HG02852 (cell line): Measurements from ENCODE around the gene RBL1.
"Not testable (repeated sequence)": the region's sequence is repeated elsewhere in the genome, so short reads cannot be mapped to it uniquely, and the experiment has no call there.

Experiments used
- ATAC-seq: cut with Tn5 transposase; IDR thresholded peaks from one replicate; pipeline ENCODE4 v1.9.1; 2021; ENCODE audit warnings: mild to moderate bottlenecking, moderate library complexity; ENCODE audit not compliant: unreplicated experiment

Gene RBL1

DNA sequence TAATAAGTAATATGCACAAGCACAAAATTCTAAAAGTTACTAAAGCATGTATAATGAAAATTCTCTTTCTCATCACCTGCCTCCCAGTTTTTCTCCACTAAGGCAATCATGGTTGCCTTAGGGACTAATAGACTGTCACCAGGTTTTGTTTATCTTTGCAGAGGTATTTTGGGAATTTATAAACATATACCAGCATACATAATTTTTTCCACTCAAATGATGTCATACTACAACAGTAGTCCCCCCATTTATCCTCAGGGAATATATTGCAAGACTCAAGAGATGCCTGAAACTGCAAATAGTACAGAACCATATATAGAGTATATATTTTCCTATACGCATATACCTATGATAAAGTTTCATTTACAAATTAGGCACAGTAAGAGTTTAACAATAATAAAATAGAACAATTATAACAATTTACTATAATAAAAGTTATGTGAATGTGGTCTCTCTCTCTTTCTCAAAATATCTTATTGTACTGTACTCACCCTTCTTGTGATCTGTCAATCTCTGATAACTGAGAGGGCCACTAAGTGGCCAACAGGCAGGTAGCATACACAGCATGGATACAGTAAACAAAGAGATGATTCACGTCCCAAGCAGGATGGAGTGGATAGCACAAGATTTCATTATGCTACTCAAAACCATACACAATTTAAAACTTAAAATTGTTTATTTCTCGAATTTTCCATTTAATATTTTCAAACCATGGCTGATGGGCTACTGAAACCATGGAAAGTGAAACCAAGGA lies 19.7 kb downstream of the RBL1 start:
- no peak for ATAC-seq

DNA sequence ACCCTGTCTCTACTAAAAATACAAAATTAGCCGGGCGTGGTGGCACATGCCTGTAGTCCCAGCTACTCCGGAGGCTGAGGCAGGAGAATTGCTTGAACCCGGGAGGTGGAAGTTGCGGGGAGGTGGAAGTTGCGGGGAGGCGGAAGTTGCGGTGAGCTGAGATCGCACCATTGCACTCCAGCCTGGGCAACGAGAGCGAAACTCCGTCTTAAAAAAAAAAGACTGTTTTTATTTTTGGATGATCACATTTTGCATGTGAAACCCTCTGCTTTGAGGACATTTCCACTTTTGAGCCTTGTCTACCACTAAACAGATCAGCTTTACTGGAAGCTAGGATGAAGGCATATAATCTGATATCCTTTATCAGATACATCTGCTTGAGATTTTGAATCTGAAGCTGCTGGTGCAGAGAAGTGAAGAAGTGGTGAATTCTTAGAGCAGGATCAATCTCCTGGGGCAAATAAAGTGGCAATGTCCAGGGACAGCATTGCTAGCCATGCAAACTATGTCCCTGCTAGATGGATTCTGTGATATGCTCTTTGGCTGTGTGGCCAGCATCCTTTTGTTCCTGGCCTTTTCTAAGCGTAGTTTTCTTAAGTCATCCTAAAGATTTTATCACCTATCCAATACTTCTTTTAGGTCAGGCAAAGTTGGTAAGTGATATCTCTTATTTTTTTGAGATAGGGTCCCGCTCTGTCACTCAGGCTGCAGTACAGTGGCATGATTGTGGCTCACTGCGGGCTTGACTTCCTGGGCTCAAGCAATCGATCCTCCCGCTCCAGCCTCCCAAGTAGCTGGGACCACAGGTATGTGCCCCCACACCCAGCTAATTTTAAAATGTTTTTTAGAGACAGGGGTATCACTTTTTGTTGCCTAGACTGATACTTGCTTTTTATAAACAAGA lies 23.3 kb downstream of the RBL1 start:
- ATAC-seq: no peak

DNA sequence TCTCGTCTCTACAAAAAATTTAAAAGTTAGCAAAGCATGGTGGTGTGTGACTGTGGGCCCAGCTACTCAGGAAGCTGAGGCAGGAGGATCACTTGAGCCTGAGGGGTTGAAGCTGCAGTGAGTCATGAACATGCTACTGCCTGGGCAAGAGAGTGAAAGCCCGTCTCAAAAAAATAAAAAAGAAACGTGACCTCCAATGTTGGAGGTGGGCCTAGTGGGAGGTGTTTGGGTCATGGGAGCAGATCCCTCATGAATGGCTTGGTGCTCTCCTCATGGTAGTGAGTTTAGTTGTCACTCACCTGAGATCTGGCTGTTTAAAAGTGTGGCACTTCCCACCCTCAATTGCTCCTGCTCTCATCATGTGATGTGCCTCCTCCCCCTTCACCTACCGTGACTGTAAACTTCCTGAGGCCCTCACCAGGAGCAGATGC lies 24.3 kb downstream of the RBL1 start:
- ATAC-seq: no peak

DNA sequence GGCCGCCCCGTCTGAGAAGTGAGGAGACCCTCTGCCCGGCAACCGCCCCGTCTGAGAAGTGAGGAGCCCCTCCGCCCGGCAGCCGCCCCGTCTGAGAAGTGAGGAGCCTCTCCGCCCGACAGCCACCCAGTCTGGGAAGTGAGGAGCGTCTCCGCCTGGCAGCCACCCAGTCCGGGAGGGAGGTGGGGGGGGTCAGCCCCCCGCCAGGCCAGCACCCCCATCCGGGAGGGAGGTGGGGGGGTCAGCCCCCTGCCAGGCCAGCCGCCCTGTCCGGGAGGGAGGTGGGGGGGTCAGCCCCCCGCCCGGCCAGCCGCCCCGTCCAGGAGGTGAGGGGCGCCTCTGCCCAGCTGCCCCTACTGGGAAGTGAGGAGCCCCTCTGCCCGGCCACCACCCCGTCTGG lies 26.2 kb downstream of the RBL1 start:
- ATAC-seq: not testable (repeated sequence)

DNA sequence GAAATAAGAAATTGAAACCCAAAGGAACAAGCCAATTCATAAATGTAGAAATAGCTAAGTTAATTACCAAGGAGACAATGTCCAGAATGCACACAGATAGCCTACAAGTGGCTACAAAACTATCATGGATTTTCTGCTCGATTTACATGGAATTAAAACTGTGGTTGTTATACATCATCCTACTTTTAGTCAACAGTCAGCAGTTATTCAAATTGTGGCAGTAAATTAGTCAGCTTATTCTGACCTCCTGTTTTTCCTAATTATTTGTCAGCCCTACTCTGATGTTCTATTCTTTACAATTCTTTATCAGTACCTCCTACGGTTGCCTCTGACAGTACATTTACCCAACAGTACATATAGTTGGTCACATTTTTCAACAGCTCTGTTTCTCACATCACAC lies 29.6 kb downstream of the RBL1 start:
- ATAC-seq: no peak

DNA sequence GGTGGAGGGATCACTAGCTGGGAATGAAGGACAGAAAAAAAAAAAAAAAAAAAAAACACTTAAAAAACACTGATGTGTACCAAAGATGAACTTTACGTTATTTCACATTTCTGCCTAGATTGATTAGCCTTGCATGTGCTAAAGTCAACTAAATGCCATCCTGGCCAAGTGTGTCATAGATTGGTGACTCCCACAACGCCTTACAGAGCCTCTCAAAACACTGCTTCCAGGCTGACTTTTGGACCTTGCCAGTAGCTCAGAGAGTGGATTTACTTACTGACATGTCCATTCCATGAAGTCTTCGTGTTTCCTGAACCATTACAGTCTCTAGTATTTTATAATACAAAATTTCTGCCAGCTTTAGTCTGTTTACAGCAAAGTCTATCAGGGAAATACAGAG lies 40.5 kb downstream of the RBL1 start:
- ATAC-seq: no peak

DNA sequence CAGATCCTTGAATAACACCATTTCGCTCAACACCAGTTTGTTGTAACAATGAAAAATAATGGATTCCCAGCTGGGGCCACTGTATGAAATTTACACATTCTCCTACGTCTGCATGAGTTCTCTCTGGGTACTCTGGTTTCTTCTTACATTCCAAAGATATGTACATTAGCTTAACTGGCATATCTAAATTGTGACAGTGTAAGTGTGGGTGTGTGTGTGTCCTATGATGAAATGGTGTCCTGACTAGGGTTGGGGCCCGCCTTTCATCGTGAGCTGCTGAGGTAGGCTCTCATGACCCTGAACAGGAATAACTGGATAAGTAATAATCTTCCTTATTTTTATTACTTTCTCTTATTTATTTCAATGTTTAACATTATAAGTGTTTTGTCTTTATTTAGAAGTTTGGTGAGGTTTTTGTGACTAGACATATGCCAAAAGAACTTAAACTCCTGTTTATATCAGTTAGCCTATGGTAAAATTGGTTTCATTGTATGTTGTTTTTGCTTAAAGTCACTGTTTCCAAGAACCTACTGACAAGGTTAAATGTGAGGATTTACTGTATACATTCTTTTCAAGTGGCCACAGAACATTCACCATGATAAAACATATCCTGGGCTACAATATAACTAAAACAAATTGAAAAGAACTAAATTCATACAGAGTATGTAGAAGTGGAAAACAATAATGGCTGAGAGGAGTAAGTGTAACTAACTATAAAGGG lies 42.4 kb downstream of the RBL1 start:
- ATAC-seq: no peak

DNA sequence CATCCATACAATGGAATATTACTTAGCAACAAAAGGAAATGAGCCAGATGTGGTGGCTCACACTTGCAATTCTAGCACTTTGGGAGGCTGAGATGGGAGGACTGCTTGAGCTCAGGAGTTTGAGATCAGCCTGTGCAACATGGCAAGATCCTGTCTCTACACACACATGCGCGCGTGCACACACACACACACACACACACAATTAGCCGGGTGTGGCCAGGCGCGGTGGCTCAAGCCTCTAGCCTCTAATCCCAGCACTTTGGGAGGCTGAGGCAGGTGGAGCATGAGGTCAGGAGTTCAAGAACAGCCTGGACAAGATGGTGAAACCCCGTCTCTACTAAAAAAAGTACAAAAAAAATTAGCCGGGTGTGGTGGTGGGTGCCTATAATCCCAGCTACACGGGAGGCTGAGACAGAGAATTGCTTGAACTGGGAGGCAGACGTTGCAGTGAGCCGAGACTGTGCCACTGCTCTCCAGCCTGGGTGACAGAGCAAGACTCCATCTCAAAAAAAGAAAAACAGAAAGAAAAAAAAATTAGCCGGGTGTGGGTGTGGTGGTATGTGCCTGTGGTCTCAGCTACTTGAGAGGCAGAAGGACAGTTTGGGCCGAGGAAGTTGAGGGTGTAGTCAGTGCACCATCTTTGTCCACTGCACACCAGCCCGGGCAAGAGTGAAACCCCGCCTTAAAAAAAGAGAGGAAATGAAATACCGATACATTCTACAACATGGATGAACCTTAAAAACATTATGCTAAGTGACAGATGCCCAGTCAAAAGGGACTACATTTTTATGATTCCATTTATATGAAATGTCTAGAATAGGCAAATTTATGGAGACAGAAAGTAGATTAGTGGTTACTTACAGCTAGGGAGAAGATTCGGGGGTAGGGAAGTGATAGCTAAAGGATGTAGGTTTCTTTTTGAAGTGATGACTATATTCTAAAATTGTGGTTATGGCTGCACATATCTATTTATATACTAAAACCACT lies 52.5 kb downstream of the RBL1 start:
- ATAC-seq: peak; percentile 58

DNA sequence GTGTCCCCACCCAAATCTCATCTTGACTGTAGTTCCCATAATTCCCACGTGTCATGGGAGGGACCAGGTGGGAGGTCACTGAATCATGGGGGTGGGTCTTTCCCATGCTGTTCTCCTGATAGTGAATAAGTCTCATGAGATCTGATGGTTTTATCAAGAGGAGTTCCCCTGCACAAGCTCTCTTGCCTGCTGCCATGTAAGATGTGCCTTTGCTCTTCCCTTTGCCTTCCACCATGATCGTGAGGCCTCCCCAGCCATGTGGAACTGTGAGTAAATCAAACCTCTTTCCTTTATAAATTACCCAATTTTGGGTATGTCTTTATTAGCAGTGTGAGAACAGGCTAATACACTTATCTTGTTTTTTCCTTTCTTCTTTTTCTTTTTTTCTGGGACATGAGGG lies 56.4 kb downstream of the RBL1 start:
- not testable (repeated sequence) for ATAC-seq

DNA sequence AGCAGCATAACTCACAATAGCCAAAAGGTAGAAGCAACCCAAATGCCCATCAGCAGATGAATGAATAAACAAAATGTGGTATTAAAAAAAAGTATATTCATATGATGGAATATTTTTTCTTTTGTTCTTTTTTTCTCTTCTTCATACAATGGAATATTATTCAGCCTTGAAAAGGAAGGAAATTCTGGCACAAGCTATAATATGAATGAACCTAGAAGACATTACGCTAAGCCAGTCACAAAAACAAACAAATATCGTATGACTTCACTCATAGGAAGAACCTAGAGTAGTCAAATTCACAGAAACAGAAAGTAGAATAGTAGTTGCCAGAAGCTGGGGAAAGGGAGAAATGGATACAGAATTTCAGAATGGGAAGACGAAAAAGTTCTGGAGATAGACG lies 63.7 kb downstream of the RBL1 start:
- ATAC-seq: no peak

DNA sequence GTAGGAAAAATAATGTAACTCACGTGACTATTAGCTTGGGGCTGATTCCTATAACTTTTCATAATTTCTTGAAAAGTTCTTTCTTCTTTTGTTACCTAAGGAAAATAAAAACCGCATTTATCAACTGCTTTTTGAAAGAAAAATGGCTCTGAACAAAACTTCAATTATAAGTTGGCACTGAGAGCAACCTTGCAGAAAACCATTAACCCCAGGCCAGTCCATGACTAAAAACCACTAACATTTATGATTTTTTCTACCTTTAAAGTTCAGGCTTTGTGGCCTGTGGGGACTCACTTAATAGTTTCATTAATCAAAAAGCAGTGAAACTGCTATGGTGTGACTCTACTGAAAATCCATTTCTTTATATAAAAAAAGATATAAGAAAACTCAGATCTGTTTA lies 75.2 kb downstream of the RBL1 start:
- ATAC-seq: no peak

DNA sequence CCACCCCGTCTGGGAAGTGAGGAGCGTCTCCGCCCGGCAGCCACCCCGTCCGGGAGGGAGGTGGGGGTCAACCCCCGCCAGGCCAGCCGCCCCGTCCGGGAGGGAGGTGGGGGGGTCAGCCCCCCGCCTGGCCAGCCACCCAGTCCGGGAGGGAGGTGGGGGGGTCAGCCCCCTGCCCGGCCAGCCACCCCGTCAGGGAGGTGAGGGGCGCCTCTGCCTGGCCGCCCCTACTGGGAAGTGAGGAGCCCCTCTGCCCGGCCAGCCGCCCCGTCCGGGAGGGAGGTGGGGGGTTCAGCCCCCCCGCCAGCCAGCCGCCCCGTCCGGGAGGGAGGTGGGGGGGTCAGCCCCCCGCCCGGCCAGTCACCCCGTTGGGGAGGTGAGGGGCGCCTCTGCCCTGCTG lies 83.2 kb downstream of the RBL1 start:
- ATAC-seq: not testable (repeated sequence)

DNA sequence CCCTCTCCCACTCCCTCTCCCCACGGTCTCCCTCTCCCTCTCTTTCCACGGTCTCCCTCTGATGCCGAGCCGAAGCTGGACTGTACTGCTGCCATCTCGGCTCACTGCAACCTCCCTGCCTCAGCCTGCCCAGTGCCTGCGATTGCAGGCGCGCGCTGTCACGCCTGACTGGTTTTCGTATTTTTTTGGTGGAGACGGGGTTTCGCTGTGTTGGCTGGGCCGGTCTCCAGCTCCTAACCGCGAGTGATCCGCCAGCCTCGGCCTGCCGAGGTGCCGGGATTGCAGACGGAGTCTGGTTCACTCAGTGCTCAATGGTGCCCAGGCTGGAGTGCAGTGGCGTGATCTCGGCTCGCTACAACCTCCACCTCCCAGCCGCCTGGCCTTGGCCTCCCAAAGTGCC lies 83.9 kb downstream of the RBL1 start:
- not testable (repeated sequence) for ATAC-seq

DNA sequence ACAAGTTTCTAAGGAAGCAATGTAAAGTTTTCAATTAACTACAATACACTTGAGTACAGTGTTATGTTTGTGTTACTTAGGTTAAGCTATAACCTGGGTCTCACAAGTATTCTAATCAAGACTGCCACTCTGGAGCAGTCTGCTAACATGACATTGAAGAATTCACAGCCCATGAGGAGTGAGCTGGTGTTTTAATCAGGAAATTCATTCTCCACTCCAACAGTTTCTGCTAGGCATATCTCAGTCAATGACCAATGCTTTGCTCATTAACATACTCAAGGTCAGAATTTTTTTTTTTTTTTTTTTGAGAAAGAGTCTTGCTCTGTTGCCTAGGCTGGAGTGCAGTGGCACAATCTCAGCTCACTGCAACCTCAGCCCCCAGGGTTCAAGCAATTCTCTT lies 84.7 kb downstream of the RBL1 start:
- no peak for ATAC-seq

DNA sequence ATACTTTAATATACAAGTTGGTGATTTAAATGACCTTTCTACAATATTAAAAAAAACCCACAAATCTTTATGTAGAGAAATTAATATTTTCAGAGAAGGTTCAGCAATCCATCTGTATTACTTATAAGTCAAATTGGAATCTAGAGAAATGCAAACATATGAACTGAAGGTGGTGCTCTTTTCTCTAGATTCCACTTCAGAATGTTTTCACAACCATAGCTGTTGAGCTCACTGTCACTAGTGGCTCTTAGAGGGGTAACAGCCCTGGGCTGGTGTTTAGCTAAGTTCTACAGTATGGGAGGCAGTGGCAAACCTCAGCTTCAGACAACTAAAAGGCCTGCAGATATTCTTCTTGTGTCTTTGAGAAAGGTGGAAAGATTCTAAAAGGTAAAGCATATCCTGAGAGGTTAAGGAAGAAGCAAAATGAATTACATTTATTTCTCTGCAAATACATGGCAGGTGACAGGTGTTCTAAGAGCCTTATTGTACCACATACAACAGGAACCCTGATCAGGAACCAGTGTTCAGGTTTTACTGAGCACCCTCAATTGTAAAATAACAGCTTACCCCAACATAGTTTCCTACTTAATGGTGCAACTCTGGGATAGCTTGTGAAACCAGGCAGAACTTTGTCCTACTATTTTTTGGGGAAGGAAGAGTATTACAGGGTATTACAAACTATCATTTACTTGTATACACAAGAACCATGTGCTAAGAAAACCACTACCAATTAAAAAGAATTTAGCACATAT lies 87.7 kb downstream of the RBL1 start:
- no peak for ATAC-seq

DNA sequence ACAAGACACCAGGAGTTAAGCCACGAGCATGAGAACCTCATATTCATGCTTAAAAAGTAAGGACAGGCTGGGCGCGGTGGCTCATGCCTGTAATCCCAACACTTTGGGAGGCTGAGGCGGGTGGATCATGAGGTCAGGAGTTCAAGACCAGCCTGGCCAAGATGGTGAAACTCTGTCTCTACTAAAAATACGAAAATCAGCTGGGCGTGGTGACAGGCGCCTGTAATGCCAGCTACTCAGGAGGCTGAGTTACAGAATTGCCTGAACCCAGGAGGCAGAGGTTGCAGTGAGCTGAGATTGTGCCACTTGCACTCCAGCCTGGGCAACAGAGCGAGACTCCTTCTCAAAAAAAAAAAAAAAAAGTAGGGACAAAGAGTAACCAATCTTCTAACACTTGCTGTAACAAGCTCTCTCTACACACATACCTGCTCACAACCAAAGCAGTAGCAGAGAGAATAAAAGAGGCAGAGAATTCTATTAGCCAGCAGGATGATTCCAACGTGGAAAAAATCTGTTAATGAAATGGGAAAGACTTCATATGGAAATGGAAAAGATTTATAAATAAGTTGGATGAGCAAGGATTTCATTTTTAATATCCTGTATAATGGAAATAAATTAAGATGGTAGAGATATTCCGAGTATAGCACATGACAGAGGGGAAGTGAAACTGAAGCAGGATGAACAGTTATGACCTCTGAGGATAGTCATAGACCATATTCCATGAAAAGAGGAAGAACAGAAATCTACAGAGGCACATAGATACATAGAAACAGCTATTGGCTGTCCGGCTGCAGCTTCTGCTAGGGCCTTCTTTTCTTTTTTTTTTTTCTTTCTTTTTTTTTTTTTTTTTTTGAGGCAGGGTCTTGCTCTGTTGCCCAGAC lies 90.5 kb downstream of the RBL1 start:
- ATAC-seq: not testable (repeated sequence)

DNA sequence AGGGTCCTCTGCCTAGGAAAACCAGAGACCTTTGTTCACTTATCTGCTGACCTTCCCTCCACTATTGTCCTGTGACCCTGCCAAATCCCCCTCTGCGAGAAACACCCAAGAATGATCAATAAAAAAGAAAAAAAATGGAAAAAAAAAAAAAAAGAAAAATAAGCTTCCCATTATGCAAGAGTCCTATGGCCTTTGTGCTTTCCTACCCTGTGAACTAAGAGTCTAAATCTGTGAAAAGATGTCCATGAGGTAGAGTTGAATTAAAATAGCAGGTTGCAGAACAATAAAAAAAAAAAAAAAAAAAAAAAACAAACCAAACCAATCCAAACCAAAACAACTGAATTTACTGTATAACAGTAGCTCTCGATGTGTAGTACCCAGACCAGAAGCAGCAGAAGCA lies 94.2 kb downstream of the RBL1 start:
- ATAC-seq: not testable (repeated sequence)

DNA sequence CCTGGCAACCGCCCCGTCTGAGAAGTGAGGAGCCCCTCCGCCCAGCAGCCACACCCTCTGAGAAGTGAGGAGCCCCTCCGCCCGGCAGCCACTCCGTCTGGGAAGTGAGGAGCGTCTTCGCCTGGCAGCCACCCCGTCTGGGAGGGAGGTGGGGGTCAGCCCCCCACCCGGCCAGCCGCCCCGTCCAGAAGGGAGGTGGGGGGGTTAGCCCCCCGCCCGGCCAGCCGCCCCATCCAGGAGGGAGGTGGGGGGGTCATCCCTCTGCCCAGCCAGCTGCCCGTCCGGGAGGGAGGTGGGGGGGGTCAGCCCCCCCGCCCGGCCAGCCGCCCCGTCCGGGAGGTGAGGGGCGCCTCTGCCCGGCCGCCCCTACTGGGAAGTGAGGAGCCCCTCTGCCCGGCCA lies 95.6 kb downstream of the RBL1 start:
- ATAC-seq: not testable (repeated sequence)

DNA sequence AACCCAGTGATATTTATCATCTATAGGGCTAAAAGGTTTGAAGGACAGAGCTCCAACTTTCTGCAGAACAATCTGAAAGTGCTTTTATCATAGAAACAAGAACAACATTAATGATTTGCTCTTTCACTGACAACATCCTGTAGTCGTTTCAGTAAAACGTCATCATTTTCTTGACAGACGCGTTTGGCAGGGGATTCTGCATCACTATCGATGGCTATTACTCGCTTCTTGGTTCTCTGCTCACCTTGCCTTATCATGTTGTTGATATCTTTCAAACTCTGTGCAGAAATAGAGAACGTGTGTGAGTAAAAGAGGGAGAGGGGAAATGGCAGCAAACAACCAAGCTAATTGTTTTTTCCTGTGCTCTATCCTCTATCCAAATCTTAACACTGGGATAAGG lies 97.1 kb downstream of the RBL1 start:
- no peak for ATAC-seq
